Astrocyte of the cerebellum (primary cell): ENCODE results near the gene OTUD1.

Source experiments
- DNase-seq: peaks from one replicate; pipeline ENCODE4 v3.0.0-alpha.2; 2011; ENCODE audit warnings: low read depth
- H3K4me3 ChIP-seq: 2 replicates; pipeline ENCODE4 v1.5.1; 2011; ENCODE audit warnings: mild to moderate bottlenecking, low read depth, low read length, moderate library complexity
- CTCF ChIP-seq: IDR thresholded peaks from 2 replicates; pipeline ENCODE4 v1.5.1; 2012; ENCODE audit warnings: low read length, low read depth, moderate library complexity, mild to moderate bottlenecking; ENCODE audit errors: missing control alignments
- in situ Hi-C: cut with HindIII; loops from 2 replicates; pipeline ENCODE4 v1.10.0; 2017; ENCODE audit warnings: low sequenced_read_pairs

Gene OTUD1

DNA sequence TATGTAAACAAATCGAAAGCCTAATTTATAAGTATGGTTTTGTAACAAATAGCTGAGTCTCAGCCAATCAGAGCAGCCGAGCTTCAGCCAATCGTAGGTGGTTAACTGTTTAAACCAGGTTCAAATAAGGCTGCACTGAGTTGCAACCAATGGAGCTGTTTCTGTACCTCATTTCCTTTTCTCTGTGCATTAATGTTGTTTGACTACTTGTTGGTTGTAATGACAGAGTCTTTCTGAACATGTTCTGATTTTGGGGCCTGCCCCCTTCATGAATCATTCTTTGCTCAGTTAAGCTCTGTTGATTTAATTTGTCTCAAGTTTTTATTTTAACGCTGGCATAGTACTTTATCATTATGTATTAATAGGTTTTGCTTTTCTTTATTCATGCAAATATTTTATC, 14.6 kb downstream of the OTUD1 start:
- no peak for TF ChIP-seq CTCF
- H3K4me3 ChIP-seq: no peak overlapping the region
- in situ Hi-C loops: no loop called here
- DNase-seq: no peak

DNA sequence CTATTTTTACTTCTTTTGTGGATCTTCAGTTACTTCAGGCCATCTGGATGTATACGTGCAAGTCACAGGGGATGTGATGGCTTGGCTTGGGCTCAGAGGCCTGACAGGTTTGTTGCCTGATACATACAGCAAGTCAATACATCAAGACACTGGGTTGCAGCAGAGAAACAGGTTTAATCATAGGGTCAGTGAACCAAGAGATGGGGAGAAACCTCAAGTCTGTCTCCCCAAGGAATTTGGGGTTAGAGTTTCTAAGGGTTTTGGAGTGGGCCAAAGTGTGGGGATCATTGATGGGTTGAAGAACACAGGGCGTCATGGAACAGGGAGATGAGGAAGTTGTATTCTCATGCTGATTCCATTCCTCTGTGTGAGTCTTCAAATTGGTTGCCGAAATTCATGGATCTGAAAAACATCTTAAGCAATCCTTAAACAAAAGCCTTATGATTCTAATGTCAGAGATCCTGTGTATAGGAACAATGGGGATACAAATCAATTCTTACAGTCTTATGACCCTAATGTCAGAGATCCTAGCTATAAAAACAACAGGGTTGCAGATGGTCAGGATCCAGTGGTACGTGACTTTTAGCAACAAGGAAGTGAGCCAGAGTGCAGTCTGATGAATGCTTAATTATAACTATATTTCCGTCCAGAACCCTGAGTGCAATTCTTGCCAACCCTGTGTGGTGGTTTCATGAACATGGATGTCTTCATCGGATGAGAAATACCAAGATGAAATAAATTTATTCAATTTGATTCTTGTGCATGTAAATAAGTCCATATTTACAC, 18.9 kb downstream of the OTUD1 start:
- no peak for DNase-seq
- no peak overlapping the region for H3K4me3 ChIP-seq
- TF ChIP-seq CTCF: no peak
- in situ Hi-C loops: no loop called here

- H3K4me3 ChIP-seq: no peak overlapping the region
- in situ Hi-C loops: no loop called here
- DNase-seq: no peak
- no peak for TF ChIP-seq CTCF
Observed at GRCh38 chr10:23459308-23459939, 20.5 kb downstream of the OTUD1 start.

DNA sequence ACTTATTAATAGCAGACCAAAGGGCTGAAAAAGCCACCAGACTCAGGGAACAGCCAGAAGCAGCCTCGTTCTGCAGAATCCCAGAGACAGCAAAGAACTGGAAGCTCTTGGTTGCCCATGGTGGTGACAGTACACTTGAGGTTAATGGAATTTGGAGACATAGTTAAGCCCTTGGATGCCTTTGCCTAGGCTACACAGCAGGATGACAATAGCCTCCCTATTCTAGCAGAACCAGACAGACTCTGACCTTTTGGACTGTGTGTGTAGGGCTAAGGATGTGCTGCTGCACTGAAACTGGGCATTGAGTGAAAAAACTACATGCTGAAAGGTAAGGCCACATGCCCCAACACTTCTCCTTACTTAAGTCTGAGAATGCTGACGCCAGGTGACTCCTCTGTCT, 22.7 kb downstream of the OTUD1 start:
- in situ Hi-C loops: no loop called here
- no peak for DNase-seq
- no peak for TF ChIP-seq CTCF
- H3K4me3 ChIP-seq: no peak overlapping the region

- DNase-seq: no peak
- no peak for TF ChIP-seq CTCF
- no peak overlapping the region for H3K4me3 ChIP-seq
- in situ Hi-C loops: no loop called here
Observed at GRCh38 chr10:23467012-23467411, 28.1 kb downstream of the OTUD1 start.

- in situ Hi-C loops: no loop called here
- DNase-seq: no peak
- no peak for TF ChIP-seq CTCF
- H3K4me3 ChIP-seq: no peak overlapping the region
Observed at GRCh38 chr10:23467548-23467947, 28.7 kb downstream of the OTUD1 start.
